Suprapubic skin (tissue), 3 donors: ENCODE data around the gene SLC22A8.

Experiments
- POLR2A ChIP-seq, 2 donors: fragments of 450-650 bp; IDR thresholded peaks; one replicate each; pipeline ENCODE4 v1.6.1; 2017; ENCODE audit warnings: antibody characterized with exemption in 2 of 2, mild to moderate bottlenecking in 2 of 2, moderate library complexity in 2 of 2
- TF ChIP-seq, protein P1 (sequence below), 2 donors: fragments of 200-600 bp in 1 of 2; fragments of 450-650 bp in 1 of 2; sonication (generic) in 1 of 2; IDR thresholded peaks; one replicate each; pipeline ENCODE4 v1.5.1; 2016 to 2019; ENCODE audit warnings: antibody characterized with exemption in 2 of 2, mild to moderate bottlenecking in 1 of 2, moderate library complexity in 1 of 2

DNA sequence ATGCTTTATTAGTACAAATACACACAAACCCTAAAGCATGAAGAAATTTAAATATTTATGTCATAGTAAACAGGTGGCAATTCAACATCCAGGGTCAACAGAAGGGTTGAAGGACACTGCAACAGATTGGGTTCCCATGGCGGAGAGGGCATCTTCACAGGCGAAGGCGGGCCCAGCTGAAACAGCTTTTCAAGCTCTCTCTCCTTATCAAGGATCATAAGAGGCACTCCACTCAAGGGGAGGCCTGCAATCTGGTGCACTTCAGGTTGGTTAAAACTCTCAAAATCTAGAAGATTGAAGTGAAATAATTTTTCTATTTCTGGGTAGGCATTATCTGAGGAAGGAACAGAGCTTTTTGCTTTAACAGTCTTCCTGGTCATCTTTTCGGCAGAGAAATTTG is 16.8 kb upstream of the SLC22A8 start:
- TF ChIP-seq, protein P1, sequence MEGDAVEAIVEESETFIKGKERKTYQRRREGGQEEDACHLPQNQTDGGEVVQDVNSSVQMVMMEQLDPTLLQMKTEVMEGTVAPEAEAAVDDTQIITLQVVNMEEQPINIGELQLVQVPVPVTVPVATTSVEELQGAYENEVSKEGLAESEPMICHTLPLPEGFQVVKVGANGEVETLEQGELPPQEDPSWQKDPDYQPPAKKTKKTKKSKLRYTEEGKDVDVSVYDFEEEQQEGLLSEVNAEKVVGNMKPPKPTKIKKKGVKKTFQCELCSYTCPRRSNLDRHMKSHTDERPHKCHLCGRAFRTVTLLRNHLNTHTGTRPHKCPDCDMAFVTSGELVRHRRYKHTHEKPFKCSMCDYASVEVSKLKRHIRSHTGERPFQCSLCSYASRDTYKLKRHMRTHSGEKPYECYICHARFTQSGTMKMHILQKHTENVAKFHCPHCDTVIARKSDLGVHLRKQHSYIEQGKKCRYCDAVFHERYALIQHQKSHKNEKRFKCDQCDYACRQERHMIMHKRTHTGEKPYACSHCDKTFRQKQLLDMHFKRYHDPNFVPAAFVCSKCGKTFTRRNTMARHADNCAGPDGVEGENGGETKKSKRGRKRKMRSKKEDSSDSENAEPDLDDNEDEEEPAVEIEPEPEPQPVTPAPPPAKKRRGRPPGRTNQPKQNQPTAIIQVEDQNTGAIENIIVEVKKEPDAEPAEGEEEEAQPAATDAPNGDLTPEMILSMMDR (IDR thresholded peaks at IDR 0.05), result no peak
- TF ChIP-seq POLR2A (IDR thresholded peaks at IDR 0.05), result no peak
